GM21619 (cell line): ENCODE results near the gene SOX6.
"Not testable (repeated sequence)": the region's sequence is repeated elsewhere in the genome, so short reads cannot be mapped to it uniquely, and the experiment has no call there.

Experiments
- ATAC-seq: cut with Tn5 transposase; IDR thresholded peaks from one replicate; pipeline ENCODE4 v1.9.1; 2021; ENCODE audit not compliant: unreplicated experiment

The SOX6 gene

GRCh38 chr11:16111690-16112089, 244.7 kb downstream of the SOX6 start:
- ATAC-seq: no peak

GRCh38 chr11:16110886-16111285, 245.5 kb downstream of the SOX6 start:
- ATAC-seq: no peak

DNA sequence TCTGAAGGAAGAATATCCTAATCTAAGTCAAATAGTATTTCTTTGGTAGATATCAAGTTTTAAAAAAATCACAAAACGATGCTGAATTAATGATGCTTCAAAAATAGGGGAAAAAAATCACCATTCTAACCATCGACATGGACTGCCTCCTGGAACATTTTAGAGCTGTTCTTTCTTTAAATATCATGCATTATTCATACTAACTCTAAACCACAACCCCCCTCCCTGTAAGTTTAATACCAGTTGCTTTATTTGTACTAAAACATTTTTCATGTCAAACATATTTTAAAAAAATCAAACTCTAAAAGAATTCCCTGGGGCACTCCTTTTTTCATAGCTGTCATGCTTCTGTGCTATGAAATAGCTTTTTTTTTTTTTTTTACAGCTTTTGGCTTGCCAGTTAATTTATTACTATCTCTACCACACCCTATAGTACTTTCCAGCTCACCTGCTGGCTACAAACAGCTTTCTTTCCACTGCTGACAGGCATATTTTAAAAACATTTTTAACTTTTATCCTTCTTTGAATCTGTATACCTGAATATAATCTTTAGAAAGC, 256.9 kb downstream of the SOX6 start:
- no peak for ATAC-seq

GRCh38 chr11:16098526-16099205, 257.7 kb downstream of the SOX6 start:
- ATAC-seq: no peak

DNA sequence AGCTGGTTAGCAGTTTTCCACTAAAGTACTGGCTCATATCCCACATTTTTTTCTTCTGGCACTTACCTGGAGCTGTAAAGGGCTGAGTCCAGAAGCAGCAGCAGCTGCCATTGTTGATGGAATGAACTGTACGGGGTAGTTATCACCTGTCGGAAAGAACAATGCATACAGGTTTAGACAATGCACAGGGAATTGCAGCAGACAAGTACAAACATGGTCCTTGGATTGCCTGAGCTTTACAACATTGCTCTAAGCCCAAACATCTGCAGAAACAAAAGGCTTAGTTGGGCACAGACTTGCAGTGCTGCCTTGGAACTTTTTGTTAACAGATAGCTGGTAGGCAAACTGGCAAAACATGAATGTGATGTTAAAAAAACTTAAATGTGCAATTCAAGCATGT, 258.8 kb downstream of the SOX6 start:
- ATAC-seq: no peak

GRCh38 chr11:16096336-16096735, 260.0 kb downstream of the SOX6 start:
- no peak for ATAC-seq

DNA sequence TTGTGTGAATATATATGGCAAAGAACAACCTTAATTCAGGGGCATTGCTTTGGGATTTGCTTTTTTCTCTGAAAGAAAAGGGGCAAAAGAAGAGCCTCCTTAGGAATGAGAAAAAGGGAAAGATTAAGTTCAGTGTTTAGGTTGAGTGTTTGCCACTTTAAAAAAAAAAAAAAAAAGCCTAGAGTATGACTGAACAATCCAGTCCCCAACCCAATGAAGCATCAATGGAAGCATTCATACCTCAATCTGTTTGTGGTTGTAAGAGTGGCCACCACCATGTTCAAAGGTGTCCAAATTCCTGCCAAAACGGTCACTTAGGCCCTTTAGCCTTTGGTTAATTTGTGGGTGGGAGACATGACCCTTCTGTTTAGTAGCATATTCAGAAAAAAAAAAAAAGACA, 260.6 kb downstream of the SOX6 start:
- ATAC-seq: no peak

DNA sequence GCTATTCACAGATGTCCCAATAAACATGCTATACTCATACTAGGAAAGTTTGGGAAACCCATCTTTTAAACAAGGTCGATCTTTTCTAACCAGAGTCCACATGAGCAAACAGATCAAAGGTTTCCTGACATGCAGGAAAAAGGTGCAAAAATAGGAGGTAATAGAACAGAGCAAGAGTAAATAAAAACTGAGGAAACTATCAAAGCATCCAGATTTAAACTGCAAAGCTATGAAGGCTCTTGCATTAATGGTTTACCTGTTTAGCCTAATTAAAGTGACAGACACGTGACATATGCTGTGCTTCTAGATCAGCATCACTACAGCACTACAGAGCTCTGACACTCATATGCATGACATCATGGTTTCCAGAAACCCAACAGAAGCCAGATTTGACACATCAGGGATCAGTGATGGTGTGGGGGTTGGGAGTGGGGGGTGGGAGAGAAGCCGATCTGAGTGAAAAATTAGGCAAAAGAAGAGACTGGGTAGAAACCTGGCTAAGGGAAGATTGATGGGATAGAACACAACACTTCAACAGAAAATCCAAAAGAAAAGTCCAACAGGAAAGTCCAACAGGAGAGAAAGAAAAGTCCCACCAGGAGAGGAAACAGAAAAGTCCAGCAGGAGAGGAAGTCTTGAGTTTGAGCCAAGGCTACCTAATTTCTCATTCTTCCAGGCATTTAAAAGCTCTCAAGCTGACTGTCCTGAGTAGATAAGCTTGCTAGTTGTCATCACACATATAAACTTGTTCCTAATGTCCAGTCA, 262.3 kb downstream of the SOX6 start:
- no peak for ATAC-seq

GRCh38 chr11:16091862-16092261, 264.5 kb downstream of the SOX6 start:
- no peak for ATAC-seq

DNA sequence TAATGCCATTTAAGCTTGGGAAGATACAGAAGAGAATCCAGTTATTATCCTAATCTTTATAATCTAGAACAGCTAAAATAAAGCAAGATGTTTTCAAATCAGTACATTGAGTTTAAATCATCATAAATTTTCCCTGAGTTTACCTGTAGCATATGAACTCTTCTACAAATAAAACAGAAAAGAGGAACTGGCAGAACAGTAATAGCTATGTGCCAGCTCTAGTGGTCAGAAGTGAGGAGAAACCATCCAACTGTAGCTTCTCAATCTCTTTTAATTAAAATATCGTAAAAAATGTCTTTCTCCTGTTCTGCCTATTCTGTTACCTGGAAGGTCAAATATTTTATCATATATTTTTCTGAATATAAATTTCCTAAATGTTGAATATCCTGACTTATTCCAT, 266.9 kb downstream of the SOX6 start:
- ATAC-seq: no peak

DNA sequence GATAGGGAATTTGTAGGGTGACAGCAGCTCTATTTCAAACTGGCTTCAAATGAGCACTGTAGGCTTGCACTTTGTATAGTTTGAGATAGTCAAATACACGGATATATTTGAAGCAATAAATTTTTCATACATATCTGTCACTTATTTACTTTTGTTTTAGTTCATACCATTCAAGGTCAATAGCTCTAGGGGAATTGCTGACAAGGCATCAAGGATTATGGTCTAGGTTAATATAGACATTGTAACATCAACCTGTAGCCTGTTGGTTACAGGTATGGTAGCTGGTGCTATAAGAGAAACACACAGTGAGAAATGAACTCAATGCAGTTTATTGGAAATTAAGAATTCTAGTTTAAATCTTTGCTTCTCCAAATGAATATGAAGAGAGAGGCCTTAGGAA, 267.6 kb downstream of the SOX6 start:
- no peak for ATAC-seq

GRCh38 chr11:16087886-16088285, 268.5 kb downstream of the SOX6 start:
- no peak for ATAC-seq

GRCh38 chr11:16086229-16086819, 270.0 kb downstream of the SOX6 start:
- no peak for ATAC-seq

DNA sequence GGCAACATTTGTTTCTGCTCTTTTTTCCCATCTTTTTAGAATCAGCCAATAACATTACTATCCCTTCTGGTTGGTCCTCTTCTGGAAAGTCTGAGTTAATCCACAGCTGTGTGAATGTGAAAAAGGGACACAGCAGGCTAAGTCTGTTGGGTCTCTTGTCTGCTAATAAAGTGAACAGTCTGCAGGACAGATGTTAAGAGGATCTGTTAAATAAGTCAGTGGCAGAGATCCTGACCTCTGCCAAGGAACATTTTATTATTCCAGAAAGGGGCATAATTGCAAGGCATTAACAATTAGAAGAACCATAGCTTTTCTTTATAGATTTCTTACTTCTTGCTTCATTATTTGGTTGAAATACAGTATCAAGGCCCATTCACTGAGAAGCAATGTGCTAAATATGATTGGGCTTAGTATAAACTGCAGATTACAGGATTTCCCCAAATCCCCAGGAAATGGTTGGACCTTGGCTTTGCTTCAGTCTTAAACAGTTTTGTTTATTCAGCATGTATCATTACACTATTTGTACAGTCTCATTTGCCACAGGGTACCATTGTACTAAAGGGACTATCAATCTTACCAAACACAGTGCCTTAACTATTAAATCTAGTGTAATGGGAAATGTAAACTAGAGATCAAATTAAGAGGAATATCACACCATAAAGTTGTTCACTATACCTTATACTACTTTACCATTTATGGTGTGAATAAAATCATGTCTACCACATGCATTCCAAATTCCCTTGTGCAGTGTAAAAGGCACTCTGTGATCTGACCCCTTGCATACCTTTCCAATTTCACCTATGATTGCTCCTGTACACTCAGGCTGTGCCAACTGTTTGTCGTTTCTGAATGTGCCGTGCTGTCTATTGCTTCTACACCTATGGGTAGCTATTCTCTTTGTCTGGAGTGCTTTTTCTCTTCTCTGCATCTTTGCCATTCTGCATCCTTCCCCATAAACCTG, 274.0 kb downstream of the SOX6 start:
- ATAC-seq: no peak

GRCh38 chr11:16081382-16082094, 274.8 kb downstream of the SOX6 start:
- no peak for ATAC-seq

GRCh38 chr11:16080688-16081381, 275.5 kb downstream of the SOX6 start:
- no peak for ATAC-seq

- ATAC-seq: no peak
Observed at GRCh38 chr11:16078936-16079335, 277.4 kb downstream of the SOX6 start.

DNA sequence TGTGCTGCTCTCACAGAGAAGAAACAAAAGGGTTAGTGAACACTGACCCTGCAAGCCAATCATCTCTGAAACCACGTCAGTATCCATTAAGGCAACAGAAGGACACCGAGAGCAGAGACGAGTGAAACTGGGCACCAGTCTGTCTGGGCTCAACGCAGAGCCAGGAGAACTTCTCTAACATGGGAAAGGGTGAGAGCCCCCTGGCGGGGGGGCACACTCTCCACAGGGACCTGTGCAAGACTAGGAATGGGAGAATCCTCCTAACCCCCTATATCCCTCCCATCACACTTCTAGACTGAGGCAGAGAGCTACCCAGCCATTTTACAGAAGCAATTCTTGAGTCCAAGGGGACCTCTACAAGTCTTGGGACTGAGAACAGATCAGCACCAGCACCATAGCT, 285.8 kb downstream of the SOX6 start:
- ATAC-seq: no peak

GRCh38 chr11:16067268-16067667, 289.1 kb downstream of the SOX6 start:
- ATAC-seq: not testable (repeated sequence)

- ATAC-seq: no peak
Observed at GRCh38 chr11:16059332-16059731, 297.0 kb downstream of the SOX6 start.
